HL-60 (cell line): ENCODE measurements around the gene PCSK7.

Experiments used
- DNase-seq, 2 experiments: peaks; one replicate each; pipeline ENCODE4 v3.0.0-alpha.2; 2010 to 2020; ENCODE audit warnings: low read depth in 1 of 2, low spot score in 1 of 2
- H3K27ac ChIP-seq: fragments of 250-450 bp; sonication (Bioruptor Pico); replicated peaks from 2 replicates; pipeline ENCODE4 v1.5.1; 2020; ENCODE audit warnings: mild to moderate bottlenecking, moderate library complexity
- H3K27me3 ChIP-seq: fragments of 250-450 bp; sonication (Bioruptor Pico); 2 replicates; pipeline ENCODE4 v1.5.1; 2021; ENCODE audit warnings: mild to moderate bottlenecking, moderate library complexity; ENCODE audit not compliant: insufficient read depth, poor library complexity, severe bottlenecking
- H3K4me3 ChIP-seq: replicated peaks from 2 replicates; pipeline ENCODE4 v1.5.1; 2011; ENCODE audit warnings: mild to moderate bottlenecking, control low read depth, low read length; ENCODE audit not compliant: insufficient read depth
- CTCF ChIP-seq: IDR thresholded peaks from one replicate; pipeline ENCODE4 v1.5.1; 2011; ENCODE audit warnings: low read length, control low read depth, inconsistent platforms; ENCODE audit not compliant: insufficient read depth
- GABPA ChIP-seq: IDR thresholded peaks from 2 replicates; pipeline ENCODE4 v1.6.1; 2012; ENCODE audit warnings: low read depth
- POLR2AphosphoS5 ChIP-seq: IDR thresholded peaks from 2 replicates; pipeline ENCODE4 v1.6.1; 2012; ENCODE audit warnings: low read depth
- REST ChIP-seq: IDR thresholded peaks from 2 replicates; pipeline ENCODE4 v1.6.1; 2012; ENCODE audit warnings: low read depth; ENCODE audit not compliant: insufficient replicate concordance
- SPI1 ChIP-seq: IDR thresholded peaks from 2 replicates; pipeline ENCODE4 v1.6.1; 2012; ENCODE audit warnings: low read depth, mild to moderate bottlenecking, borderline replicate concordance

The PCSK7 gene

GRCh38 chr11:117187428-117187798, 44.5 kb downstream of the PCSK7 start:
- TF ChIP-seq SPI1 (no peak), CTCF (no peak), GABPA (no peak), REST (no peak), POLR2AphosphoS5 (no peak)
- H3K27me3 ChIP-seq: no peaks in the 10 kb centered on the region
- no peak for DNase-seq
- no peak overlapping the region for H3K27ac ChIP-seq
- H3K4me3 ChIP-seq: no peak overlapping the region

GRCh38 chr11:117187007-117187406, 44.9 kb downstream of the PCSK7 start:
- DNase-seq: no peak
- Histone ChIP-seq H3K27ac (no peak overlapping the region), H3K4me3 (no peak overlapping the region), H3K27me3 (no peaks in the 10 kb centered on the region)
- no peak for TF ChIP-seq POLR2AphosphoS5
- TF ChIP-seq CTCF: no peak
- TF ChIP-seq GABPA: no peak
- no peak for TF ChIP-seq SPI1
- no peak for TF ChIP-seq REST

GRCh38 chr11:117186431-117186761, 45.5 kb downstream of the PCSK7 start:
- Histone ChIP-seq H3K4me3 (no peak overlapping the region), H3K27ac (no peak overlapping the region), H3K27me3 (no peaks in the 10 kb centered on the region)
- DNase-seq: no peak
- no peak for TF ChIP-seq CTCF
- TF ChIP-seq REST: no peak
- TF ChIP-seq GABPA: no peak
- no peak for TF ChIP-seq SPI1
- TF ChIP-seq POLR2AphosphoS5: no peak
